Endothelial cell of hepatic sinusoid (primary cell): ENCODE measurements around the gene COL4A1.

Experiments used
- in situ Hi-C: cut with HindIII; loops from 2 replicates; pipeline ENCODE4 v1.10.0; 2017; ENCODE audit warnings: low sequenced_read_pairs

The COL4A1 gene

DNA sequence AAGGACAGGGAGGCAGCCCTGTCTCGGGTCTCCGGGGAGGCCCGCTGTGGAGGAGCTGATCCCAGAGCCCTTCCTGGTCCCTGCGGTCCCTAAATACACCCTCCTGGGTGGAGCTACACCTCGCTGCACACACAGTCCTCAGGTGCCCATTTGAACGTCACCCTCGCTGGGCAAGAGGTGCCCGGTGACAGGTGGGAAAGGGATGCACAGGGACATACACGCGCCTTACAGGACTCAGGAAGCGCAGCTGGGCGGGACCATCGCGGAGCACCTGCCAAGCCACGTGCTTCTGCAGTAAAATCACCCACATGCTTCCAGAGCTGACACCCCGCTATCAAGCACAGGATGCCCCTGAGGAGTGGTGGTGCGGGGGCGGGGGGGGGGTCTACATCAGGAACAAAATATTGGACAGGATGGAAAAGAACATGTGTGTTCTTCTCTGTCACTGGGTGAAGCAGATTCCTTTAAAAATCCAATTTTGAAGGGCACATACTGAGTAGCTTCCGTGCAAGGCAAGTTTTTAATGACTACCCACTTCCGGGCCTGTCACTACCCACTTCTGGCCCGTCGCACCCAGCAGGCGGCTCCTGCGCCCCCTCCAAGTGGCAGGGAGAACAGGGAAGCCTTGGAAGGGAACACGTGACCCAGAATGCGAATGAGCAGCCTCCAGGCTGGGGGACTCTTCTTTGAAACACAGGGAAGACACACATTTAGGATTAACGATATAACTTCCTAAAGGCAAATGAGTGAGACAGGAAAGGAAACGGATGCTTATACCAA, 78.9 kb downstream of the COL4A1 start:
- in situ Hi-C loops = no loop called here

DNA sequence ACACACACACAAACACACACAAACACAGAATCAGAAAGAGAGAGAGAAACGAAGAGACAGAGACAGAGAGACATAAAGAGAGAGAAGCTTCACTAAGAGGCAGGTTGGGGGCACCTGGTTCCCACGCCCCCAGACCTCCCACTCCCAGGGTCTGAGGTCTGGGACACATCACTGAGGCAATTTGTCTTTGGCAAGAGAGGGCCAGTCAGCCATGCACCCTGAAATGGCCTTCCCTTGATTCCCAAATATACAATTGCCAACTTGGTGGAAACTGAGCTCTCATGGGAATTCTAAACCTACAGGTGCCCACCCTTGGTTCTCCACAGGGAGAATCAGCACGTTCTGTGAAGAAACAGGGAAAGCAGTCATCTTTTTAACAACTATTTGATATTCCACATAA, 79.5 kb downstream of the COL4A1 start:
- in situ Hi-C loops = no loop called here

DNA sequence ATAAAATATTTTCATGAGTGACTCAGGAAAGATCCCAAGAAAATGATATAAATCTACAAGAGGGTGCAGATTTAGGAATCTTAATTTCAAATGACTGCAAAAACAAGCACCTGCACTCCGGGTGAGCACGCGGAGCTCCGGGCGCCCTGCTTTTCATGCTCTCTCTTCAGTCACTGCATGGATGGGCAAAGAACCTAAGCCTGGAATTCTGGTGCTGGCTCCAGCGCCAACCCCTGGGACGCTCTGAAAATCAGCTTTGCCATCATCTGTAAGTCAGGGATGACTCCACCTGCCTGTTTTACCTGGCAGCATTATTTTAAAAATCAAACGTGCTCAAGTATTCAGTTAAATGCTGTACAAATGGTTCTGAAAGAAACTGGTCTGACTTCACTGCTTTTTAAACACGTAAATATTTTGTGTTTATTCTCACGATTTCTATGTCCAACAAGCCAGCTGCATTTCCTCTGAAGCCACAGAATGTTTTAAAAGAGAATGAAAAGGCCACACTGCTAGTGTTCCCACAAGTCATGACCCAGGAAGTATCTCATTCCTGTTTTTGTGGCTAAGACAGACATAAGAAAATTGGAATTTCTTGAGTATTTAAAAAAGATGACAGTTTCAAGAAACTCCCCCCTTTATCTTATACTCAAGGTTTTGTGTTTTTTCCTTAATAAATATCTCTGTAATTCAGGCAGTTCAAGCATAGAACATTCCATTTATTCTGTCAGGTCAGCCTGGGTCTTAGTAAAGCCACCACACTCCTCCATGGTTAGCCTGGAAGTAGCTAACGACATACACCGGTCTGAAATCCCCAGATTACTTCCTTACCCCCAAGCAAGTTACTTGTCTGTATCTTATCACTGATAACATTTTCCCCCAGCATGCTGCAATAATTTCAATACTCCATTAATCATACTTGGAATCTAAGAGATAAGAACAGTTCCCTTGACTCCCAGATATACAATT, 81.1 kb downstream of the COL4A1 start:
- in situ Hi-C loops = no loop called here

DNA sequence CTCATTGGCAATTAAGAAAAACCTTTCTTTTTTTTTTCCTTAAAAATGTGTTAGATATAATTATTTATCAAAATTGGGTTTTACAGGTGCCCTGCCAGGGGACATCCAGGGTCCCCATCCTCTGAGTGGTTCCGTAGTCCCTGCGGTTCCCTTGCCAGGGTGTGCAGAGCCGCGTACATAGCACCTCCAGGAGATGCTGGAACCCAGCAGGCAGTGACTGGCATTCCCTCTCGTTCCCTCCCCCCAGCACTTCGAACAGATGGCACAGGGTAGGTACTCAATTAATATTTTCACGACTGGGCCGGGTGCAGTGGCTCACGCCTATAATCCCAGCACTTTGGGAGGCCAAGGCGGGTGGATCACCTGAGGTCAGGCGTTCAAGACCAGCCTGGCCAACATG, 82.0 kb downstream of the COL4A1 start:
- in situ Hi-C loops = no loop called here

DNA sequence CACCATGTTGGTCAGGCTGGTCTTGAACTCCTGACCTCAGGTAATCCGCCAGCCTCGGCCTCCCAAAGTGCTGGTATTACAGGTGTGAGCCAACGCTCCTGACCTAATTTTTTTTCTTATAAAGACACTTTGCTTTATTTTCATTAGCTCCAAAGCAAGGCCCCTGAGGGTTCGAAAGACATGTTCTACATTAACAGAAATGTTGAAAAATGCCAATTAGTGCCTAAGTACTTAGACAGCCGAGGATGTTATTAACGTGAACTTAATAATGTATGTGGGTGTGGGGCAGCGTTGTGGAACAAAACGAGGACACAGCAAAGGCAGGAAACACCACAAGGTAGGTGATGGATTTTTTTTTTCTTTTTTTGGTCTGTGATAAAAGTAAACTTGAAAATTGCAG, 82.4 kb downstream of the COL4A1 start:
- in situ Hi-C loops = no loop called here

DNA sequence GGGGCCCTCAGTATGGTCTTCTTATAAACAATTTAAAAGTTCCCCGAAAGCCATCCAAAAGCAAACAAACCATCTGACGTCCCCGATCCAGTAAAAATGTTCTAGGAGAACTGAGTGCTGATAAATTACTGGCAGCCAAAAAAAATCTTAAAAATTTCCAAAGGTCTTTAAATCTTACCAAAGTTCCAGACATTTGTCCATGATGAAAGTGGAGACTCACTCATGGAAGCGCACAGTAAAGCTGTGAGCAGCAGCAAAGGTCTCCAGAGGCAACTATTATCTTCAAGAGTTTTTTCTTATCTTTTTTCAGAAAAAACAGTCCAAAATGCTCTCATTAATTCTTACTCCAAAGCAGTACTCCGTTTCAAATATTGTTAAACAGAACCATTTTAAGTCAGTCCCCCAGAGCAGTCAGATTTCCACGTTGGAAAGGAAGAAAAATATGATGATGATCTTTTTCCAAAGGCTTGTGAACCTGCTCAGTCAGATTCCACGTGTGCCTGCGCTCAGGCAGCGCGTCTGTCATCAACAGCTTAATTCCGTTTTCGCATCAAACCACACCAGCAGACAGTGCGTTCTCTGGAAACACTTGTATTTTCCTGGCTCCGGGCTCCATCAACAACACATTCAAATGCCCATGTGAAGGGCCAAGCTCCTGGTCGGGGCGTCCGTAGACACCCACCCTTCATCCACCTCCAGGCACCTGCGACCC, 85.4 kb downstream of the COL4A1 start:
- in situ Hi-C loops = no loop called here

DNA sequence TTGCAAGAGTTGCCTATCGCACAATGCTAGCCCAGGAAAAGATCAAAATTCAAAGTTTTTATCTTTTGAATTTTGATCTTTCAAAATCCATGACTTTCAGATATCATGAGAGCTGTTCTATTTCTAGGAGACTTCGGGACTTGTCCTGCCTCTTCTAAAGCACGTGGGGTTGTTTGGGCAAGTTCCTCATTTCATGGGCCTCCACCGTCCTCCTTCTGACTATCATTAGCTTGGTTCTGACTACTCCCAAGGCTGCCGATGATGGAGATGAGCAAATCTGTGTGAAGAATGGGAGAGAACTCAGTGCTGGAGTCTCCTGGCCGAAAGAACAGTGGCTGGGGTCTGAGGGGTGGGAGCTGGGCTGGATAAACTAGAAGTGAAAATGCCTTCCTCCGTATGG, 86.5 kb downstream of the COL4A1 start:
- in situ Hi-C loops = no loop called here

DNA sequence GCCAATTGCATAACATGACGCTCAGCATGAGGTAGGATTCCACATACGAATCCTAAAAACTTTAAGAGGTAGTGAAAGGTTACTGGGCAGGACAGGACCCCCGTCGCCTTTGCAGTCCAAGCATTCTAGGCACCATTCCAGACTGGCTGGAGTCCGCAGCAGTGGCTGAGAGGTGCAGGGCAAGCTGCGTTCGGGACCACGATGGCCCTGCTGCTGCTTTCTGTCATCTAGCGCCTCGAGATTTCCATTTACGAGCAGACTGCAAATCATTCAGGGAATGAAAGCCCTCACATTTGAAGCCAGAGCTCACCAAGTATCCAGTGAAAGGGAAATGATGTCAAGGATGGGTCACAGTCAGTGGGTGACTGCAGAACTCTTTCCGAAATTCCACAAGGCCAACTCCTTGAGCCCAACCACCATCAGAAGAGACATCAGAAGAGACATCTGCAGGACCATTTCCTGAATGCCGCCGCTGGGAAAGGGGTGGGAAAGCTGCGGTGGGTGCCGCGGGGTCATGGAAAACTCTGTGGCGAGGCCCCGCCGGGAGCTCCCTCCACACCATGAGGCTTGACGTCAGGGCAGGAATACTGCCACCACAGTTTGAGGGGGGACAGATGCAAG, 88.3 kb downstream of the COL4A1 start:
- in situ Hi-C loops = no loop called here

DNA sequence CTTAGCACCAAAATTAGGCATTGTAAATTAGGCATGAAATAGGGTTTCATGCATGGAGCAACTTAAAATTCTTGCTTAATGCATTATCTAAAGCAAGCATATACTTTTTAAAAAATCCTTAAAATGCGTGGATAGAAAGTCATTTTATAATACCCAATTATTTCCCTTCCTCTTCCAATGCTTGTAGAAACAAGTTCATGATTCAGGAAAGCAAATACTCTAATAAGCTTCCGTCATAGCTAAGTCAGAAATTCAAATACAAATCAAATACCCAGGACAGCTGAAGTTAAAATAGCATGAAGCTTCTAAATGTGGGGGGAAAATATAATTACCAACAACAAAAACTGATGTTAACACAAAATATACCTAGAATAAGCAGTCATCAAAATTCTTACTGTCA, 89.1 kb downstream of the COL4A1 start:
- in situ Hi-C loops = no loop called here

DNA sequence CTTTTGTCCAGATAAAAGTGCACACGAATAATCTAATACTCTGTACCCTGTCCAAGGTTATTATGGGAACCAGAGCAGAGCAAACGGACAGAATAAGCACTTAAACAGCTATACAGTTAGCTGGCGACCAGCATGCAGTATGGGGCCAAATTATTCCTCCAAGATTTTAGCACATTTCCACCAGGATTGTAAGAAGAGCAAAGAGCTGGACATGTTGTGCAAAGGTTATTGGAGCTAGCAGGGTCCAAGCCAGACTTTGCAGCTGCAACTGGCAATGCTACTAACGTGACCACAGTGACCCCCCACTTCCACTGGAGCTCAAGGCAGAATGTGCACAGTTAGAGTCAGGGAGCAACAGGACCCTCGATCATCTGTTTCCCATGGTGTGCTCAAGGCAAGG, 89.9 kb downstream of the COL4A1 start:
- in situ Hi-C loops = no loop called here

DNA sequence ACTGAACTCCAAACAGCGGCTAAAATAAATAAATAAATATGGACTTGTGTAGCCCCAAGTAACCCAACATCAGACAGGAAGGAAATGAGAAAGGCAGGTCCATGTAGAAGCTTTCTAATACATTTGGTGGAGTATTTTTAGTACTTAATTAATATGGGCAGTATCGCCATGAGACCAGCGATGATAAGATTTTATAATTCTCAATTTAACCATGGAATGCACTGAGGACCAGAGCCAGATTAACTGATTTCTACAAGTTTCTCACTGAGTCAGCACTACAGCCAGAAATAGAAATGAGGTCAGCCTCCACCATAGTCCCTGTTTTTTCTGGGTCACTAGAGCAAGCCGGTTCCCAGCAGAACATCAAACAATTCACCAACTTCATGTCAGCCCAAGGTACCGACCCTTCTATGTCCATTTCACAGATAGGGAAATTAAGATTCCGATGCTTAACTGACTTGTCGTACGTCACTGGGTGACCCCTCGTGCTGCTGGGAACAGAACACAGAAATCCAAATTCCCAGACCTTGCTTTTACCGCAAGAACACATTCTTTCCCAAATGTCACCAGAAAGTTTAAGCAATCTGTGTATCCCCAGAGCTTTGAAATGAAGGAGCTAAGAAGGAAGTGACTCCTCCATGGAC, 90.4 kb downstream of the COL4A1 start:
- in situ Hi-C loops = no loop called here

DNA sequence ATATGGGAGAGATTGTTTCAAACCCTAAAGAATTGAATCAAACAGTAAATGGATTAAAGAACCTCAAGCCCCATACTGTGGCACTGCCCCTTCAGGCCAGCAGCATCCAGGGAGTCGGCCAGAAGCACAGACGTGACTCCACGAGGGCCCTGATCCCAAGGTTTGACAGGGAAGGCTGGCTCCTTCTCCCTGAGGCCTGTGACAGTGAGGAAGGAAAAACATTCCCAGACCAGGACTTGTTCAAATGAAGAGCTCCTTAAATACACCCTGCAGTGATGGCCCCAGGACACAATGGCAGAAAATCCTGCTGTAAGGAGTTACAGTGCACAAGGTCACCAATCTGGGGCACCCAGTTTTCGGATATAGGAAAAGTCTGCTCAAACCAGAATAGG, 91.0 kb downstream of the COL4A1 start:
- in situ Hi-C loops = no loop called here

DNA sequence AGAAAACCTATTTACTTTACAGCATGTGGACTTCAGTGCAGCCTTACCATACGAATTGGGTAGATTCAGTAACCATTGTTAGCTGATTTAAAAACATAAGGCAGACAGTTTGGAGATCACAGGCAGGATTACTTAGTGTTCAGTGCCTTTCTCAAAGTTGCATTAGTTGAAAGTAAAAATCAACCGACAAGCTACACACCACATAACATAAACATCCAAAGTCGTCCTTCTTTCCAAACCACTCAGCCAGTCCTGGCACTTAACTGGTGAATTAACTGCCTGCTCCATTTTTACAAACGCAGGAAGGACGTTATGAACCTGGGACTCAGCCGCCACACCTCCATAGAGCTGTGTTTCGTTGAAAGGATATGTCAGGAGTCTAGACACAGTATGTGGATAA, 91.4 kb downstream of the COL4A1 start:
- in situ Hi-C loops = no loop called here

DNA sequence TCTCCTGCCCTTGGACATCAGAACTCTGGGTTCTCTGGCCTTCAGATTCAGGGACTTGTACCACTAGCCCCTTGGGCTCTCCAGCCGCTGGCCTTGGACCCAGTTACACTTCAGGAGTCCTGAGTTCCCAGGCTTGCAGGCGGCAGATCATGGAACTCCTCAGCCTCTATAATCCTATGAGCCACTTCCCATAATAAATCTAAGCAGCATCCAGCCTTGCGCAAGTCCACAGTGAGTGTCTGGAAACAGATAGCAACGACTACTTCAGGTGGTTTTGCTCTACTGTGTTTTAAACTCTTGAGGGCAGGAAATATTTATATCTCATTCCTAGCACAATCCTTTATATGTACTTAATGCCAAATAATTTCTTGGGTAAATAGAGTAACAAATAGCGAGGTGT, 92.3 kb downstream of the COL4A1 start:
- in situ Hi-C loops = no loop called here

DNA sequence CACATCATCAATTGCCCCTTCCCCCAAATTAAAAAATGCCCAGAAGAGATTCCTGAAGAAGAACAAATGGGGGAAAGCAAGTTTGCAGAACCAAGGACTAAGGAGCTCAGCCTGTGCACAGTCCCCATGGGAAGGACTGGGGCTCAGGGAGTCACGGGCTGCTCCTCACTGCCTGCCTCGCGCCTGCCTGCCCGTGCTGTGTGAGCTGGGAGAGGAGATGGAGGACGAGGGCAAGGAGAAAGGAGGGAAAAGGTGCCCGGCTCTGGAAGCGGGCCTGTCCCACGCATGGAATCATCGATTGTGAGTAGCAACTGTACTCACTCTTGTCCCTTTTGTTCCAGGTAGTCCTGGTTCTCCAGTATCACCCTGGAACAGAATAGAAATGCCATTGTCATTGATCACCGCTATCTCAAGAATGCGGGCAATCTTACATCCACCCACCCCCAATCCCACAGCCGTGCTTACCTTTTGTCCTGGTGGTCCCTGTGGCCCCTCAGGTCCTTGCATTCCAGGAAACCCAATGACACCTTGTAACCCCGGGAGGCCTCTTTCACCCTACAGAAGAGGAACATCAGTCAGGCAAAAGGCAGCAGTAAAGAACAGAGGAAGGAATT, 93.4 kb downstream of the COL4A1 start:
- in situ Hi-C loops = no loop called here

DNA sequence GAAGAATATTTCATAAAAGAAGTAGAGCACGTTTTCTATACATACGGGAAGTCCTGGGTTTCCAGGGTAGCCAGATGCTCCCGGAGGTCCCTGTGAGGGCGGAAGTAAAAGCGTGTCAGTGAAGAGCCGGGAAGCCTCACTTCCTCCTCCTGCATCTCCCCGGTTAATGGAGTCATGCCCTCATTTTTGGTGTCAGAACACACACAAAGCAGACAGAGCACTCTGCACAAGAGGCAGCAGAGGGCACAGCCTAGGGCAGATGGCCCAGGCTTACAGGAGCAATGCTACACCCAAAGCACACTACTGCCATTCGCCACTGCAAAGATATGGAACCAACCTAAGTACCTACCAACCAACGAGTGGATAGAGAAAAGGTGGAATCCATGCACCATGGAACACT, 94.4 kb downstream of the COL4A1 start:
- in situ Hi-C loops = no loop called here

DNA sequence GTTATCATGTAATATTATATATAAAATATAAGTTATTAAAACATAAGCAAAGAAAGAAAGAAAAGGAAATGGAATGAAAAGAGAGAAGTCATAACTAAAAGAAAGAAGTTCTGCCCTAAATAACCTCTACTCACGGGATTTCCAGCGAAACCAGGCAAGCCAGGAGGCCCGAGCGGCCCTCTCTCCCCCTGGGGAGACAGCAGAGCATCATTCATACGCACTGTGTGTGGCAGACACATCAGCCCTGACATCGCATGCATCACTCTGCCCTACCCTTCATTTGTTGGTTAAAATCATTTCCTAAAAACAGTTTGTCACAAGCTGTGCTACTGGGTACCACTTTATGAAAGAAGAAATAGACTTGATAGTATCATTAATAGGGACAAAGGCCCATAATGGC, 95.2 kb downstream of the COL4A1 start:
- in situ Hi-C loops = no loop called here

DNA sequence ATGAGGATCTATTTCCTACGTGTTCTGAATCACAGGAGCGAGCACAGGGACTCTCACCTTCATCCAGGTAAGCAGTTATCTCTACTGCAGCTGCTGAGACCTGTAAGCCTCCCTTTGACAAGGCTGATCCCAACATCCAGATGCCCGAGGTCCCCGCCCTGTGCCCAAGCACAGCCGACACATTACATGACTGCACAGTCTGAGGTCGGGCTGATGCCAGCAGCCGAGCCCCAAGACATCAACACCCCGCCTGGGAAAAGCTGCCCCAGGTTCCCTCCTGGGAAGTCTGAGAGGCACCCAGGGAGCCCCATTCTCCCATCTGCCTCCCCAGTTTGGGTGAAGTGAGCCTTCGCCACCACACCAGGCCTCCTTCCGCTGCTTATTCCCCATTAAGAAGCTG, 95.9 kb downstream of the COL4A1 start:
- in situ Hi-C loops = no loop called here

DNA sequence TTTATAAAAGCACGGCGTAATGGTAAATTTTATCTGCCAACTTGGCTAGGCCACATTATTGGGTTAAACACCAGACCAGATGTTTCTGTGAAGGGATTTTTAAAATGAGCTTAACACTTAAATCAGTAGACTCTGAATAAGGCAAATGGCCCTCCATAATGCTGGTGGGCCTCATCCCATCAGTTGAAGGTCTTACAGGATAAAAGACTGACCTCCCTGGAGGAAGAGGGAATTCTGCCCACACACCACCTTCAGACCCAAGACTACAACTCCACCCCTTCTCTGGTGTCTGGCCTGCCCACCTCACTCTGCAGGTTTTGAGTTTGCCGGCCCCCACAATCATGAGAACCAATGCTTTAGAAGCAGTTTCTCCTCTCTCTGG, 96.4 kb downstream of the COL4A1 start:
- in situ Hi-C loops = no loop called here

DNA sequence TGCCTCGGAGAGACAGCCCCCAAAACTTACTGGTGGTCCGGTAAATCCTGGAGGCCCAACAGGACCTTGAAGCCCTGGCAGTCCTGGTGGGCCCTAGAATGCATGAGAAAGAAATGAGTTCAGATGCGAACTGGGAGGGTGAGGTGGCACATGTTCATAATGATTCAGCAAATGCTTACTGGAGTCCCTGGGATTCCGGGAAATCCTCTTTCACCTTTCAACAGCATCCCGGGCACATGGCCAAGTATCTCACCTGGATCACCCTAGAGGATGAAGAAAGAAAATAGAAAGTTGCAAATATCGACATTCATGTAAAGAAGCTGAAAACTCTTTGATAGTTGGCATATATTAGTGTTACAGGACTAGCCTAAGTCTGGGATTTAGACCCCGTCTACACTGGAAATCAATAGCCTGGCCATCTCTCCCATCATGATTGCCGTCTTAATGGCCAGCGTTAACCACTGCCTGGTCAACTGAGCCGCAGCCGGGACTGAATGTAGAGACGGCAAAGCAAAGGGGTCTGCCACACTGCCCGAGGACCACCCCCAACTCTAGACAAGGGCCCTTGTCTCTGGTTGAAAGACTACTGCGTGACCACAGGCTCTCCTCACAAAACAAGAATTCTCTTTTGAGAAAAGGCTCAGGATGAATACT, 96.9 kb downstream of the COL4A1 start:
- in situ Hi-C loops = loop anchor here (5.0 kb wide), 1 partner anchor 43 kb away; no protein-coding TSS in a partner anchor
